Measurements from ENCODE around the gene AGK.
"Not testable (repeated sequence)": the region's sequence is repeated elsewhere in the genome, so short reads cannot be mapped to it uniquely, and the experiment has no call there.

AGK gene

GRCh38 chr7:141631525-141631924, 80.3 kb downstream of the AGK start:
- H3K4me1 ChIP-seq (ENCODE audit: control insufficient read depth in 5 of 5, insufficient read depth in 5 of 5, low read length in 5 of 5) = no peaks in the 10 kb centered on the region
- no peaks in the 10 kb centered on the region for H3K27me3 ChIP-seq (ENCODE audit: control insufficient read depth in 5 of 5, insufficient read depth in 4 of 5, low read length in 5 of 5)
- H3K36me3 ChIP-seq (ENCODE audit: control insufficient read depth in 5 of 5, insufficient read depth in 5 of 5, low read length in 5 of 5) = peaks cover 0 to 23% (median 8%) of the 10 kb centered on the region in 5 donors
- H3K4me3 ChIP-seq (ENCODE audit: low read depth in 1 of 5, low read length in 5 of 5) = no peak overlapping the region
- no peaks in the 10 kb centered on the region for H3K9me3 ChIP-seq (ENCODE audit: control insufficient read depth in 5 of 5, low read length in 5 of 5)
- H3K9ac ChIP-seq (ENCODE audit: low read length in 5 of 5) = no peak overlapping the region
- H3K27ac ChIP-seq (ENCODE audit: low read depth, low read length) = no peak overlapping the region

- Histone ChIP-seq H3K9me3 (ENCODE audit: control insufficient read depth in 5 of 5, low read length in 5 of 5) (no peaks in the 10 kb centered on the region), H3K4me1 (ENCODE audit: control insufficient read depth in 5 of 5, insufficient read depth in 5 of 5, low read length in 5 of 5) (peaks cover 0 to 9% (median under 1%) of the 10 kb centered on the region in 5 donors), H3K4me3 (ENCODE audit: low read depth in 1 of 5, low read length in 5 of 5) (no peak overlapping the region), H3K27me3 (ENCODE audit: control insufficient read depth in 5 of 5, insufficient read depth in 4 of 5, low read length in 5 of 5) (no peaks in the 10 kb centered on the region), H3K36me3 (ENCODE audit: control insufficient read depth in 5 of 5, insufficient read depth in 5 of 5, low read length in 5 of 5) (peaks cover 0 to 31% (median 8%) of the 10 kb centered on the region in 5 donors), H3K27ac (ENCODE audit: low read depth, low read length) (no peak overlapping the region), H3K9ac (ENCODE audit: low read length in 5 of 5) (no peak overlapping the region)
Observed at GRCh38 chr7:141634065-141634464, 82.9 kb downstream of the AGK start.

DNA sequence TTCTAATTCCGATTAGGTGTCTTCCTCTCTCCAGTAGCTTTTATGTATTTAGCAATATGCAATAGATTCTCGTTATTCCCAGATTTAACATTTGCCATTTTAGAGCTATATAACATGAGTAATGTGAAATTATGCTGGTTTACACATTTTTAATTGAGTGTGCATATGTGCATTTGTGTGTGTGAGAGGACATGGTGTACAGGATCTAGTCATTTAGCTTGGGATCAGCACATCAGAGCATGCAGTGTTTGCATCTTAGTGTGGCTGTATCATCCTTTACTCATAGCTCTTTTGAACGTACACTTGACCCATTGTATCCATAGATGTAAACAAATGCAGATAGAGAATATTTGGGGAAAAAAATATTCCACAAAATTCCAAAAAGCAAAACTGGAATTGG, 84.8 kb downstream of the AGK start:
- Histone ChIP-seq H3K27me3 (ENCODE audit: control insufficient read depth in 5 of 5, insufficient read depth in 4 of 5, low read length in 5 of 5) (no peaks in the 10 kb centered on the region), H3K9ac (ENCODE audit: low read length in 5 of 5) (no peak overlapping the region), H3K27ac (ENCODE audit: low read depth, low read length) (no peak overlapping the region), H3K4me3 (ENCODE audit: low read depth in 1 of 5, low read length in 5 of 5) (no peak overlapping the region), H3K4me1 (ENCODE audit: control insufficient read depth in 5 of 5, insufficient read depth in 5 of 5, low read length in 5 of 5) (peaks cover 0 to 11% (median 2%) of the 10 kb centered on the region in 5 donors), H3K9me3 (ENCODE audit: control insufficient read depth in 5 of 5, low read length in 5 of 5) (no peaks in the 10 kb centered on the region), H3K36me3 (ENCODE audit: control insufficient read depth in 5 of 5, insufficient read depth in 5 of 5, low read length in 5 of 5) (peaks cover 5 to 35% (median 9%) of the 10 kb centered on the region in 5 donors)

DNA sequence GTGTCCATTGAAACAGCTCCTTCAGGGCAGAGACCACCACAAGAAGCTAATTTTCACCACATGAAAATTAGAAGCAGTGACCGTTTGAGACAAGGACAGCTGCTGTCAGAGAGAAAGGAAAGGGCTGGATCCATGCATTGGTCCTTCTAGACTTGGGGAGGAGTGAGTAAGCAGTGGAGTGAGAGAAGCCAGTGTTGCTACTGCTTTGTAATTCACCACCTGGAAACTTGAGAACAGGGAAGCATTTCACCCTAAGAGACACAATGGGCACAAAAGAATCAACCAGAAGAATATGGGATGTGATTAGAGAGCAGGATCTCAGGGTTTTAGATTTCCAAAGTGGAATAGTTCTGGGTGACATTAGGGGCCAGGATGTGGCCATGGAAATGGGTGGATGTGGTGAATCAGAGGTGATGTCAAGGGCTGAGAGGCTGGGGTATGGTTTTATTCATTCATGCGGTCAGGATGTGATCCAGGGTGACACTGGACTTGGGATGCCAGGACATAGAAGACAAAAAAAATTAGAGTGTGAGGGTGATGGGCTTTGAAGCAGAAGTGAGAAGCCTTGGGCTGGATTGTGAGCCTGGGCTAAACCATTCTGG, 89.1 kb downstream of the AGK start:
- no peaks in the 10 kb centered on the region for H3K27me3 ChIP-seq (ENCODE audit: control insufficient read depth in 5 of 5, insufficient read depth in 4 of 5, low read length in 5 of 5)
- no peak overlapping the region for H3K9ac ChIP-seq (ENCODE audit: low read length in 5 of 5)
- H3K4me3 ChIP-seq (ENCODE audit: low read depth in 1 of 5, low read length in 5 of 5) = no peak overlapping the region
- peaks cover 0 to 11% (median 2%) of the 10 kb centered on the region in 5 donors for H3K4me1 ChIP-seq (ENCODE audit: control insufficient read depth in 5 of 5, insufficient read depth in 5 of 5, low read length in 5 of 5)
- no peak overlapping the region for H3K27ac ChIP-seq (ENCODE audit: low read depth, low read length)
- H3K36me3 ChIP-seq (ENCODE audit: control insufficient read depth in 5 of 5, insufficient read depth in 5 of 5, low read length in 5 of 5) = peaks cover 10 to 36% (median 27%) of the 10 kb centered on the region in 5 donors
- H3K9me3 ChIP-seq (ENCODE audit: control insufficient read depth in 5 of 5, low read length in 5 of 5) = no peaks in the 10 kb centered on the region

DNA sequence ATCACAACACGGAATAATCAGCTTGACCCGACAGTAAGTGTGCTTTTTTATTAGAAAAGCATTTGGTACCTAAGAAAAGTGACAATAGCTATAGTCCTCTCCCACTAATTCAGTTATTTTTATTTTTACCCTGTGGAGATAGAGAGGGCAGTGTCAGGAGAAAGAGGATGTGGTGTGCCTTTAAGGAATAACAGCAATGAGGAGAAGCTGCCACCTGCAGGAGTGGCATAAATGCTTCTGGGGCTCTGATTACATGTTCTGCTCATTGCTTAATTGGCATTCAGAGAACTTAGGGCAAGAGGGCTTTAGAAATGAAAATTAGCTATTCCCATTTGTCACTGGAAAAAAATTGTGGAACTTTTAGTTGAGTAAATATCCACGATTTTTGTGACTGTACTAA, 90.7 kb downstream of the AGK start:
- peaks cover 0 to 11% (median 2%) of the 10 kb centered on the region in 5 donors for H3K4me1 ChIP-seq (ENCODE audit: control insufficient read depth in 5 of 5, insufficient read depth in 5 of 5, low read length in 5 of 5)
- no peak overlapping the region for H3K9ac ChIP-seq (ENCODE audit: low read length in 5 of 5)
- H3K36me3 ChIP-seq (ENCODE audit: control insufficient read depth in 5 of 5, insufficient read depth in 5 of 5, low read length in 5 of 5) = peaks cover 17 to 33% (median 28%) of the 10 kb centered on the region in 5 donors
- H3K4me3 ChIP-seq (ENCODE audit: low read depth in 1 of 5, low read length in 5 of 5) = no peak overlapping the region
- no peaks in the 10 kb centered on the region for H3K27me3 ChIP-seq (ENCODE audit: control insufficient read depth in 5 of 5, insufficient read depth in 4 of 5, low read length in 5 of 5)
- H3K9me3 ChIP-seq (ENCODE audit: control insufficient read depth in 5 of 5, low read length in 5 of 5) = no peaks in the 10 kb centered on the region
- no peak overlapping the region for H3K27ac ChIP-seq (ENCODE audit: low read depth, low read length)

DNA sequence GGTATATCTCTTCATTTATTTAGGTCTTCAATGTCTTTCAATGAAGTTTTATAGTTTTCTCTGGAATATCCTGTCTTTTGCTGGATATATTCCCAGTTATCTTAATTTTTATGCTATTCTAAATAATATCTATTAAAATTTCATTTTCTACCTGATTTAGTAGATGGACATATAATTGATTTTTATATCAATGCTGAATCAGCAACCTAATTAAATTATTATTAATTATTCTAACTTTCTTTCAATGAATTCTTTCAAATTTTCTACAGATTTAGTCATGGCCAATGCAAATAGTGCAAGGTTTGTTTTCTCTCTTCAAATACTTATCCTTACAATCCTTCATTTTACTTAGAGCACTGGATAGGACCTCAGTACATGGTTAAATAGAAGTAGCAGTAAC, 94.0 kb downstream of the AGK start:
- Histone ChIP-seq H3K27me3 (ENCODE audit: control insufficient read depth in 5 of 5, insufficient read depth in 4 of 5, low read length in 5 of 5) (no peaks in the 10 kb centered on the region), H3K9ac (ENCODE audit: low read length in 5 of 5) (no peak overlapping the region), H3K9me3 (ENCODE audit: control insufficient read depth in 5 of 5, low read length in 5 of 5) (no peaks in the 10 kb centered on the region), H3K36me3 (ENCODE audit: control insufficient read depth in 5 of 5, insufficient read depth in 5 of 5, low read length in 5 of 5) (peaks cover 17 to 31% (median 20%) of the 10 kb centered on the region in 5 donors), H3K4me1 (ENCODE audit: control insufficient read depth in 5 of 5, insufficient read depth in 5 of 5, low read length in 5 of 5) (peaks cover 3 to 9% (median 6%) of the 10 kb centered on the region in 5 donors), H3K4me3 (ENCODE audit: low read depth in 1 of 5, low read length in 5 of 5) (no peak overlapping the region), H3K27ac (ENCODE audit: low read depth, low read length) (no peak overlapping the region)

GRCh38 chr7:141646826-141647480, 95.7 kb downstream of the AGK start:
- Histone ChIP-seq H3K27ac (ENCODE audit: low read depth, low read length) (no peak overlapping the region), H3K4me1 (ENCODE audit: control insufficient read depth in 5 of 5, insufficient read depth in 5 of 5, low read length in 5 of 5) (peaks cover 4 to 11% (median 10%) of the 10 kb centered on the region in 5 donors), H3K9ac (ENCODE audit: low read length in 5 of 5) (no peak overlapping the region)

DNA sequence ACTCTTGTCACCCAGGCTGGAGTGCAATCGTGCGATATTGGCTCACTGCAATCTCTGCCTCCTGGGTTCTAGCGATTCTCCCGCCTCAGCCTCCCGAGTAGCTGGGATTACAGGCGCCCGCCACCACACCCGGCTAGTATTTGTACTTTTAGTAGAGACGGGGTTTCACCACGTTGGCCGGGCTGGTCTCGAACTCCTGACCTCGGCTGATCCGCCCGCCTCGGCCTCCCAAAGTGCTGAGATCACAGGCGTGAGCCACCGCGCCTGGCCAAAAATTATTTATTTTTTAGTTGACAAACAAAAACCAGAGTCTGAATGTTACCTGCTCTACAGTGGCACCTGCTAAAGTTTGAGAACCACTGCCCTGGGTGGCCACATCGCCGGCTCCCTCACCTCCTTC, 96.5 kb downstream of the AGK start:
- peaks cover 11 to 20% (median 15%) of the 10 kb centered on the region in 5 donors for H3K36me3 ChIP-seq (ENCODE audit: control insufficient read depth in 5 of 5, insufficient read depth in 5 of 5, low read length in 5 of 5)

More at GRCh38 chr7:141646826-141647480, 95.7 kb downstream of the AGK start:
- peaks cover 13 to 22% (median 16%) of the 10 kb centered on the region in 5 donors for H3K36me3 ChIP-seq (ENCODE audit: control insufficient read depth in 5 of 5, insufficient read depth in 5 of 5, low read length in 5 of 5)
- H3K27me3 ChIP-seq (ENCODE audit: control insufficient read depth in 5 of 5, insufficient read depth in 4 of 5, low read length in 5 of 5) = no peaks in the 10 kb centered on the region
- no peak overlapping the region for H3K4me3 ChIP-seq (ENCODE audit: low read depth in 1 of 5, low read length in 5 of 5)
- H3K9me3 ChIP-seq (ENCODE audit: control insufficient read depth in 5 of 5, low read length in 5 of 5) = no peaks in the 10 kb centered on the region

DNA sequence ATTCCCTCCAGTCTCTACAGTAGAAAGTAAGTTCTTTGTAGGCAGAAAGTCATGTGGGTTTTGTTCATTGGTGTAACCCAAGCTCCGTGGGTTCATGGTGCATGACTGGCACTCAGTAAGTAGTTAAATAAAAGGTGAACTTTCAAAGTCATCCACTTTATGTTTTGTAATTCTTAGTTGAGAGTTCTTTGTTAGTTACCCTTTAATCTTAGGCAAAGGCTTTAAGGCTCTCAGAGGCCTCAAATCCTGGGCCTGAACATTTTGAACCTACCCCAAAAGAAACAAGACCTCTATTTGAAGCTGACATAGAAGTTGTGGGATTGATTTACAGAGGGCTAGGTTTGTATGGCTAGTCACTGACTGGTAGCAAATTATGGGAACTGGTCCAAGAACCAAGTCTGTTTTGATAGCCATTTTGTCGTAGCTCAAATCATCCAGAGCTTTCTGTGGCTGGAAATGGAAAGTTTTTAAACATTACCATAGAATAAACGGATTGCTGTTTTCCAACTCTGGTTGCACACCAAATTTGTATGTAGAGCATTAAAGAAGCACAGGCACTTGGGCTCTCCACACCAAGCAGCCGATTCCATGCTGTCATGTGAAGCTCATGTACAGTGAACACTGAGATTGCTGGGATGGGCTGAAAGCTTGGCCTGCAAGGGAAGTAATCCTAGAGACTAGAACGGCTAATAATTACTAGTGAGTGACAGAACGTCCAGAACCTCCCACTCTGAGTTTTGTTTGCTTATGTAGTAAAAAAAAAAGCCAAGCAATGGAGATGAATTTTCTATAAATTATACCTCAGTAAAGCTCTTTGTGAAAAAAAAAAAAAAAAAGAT, 97.3 kb downstream of the AGK start:
- Histone ChIP-seq H3K36me3 (ENCODE audit: control insufficient read depth in 5 of 5, insufficient read depth in 5 of 5, low read length in 5 of 5) (peaks cover 13 to 20% (median 18%) of the 10 kb centered on the region in 5 donors), H3K4me1 (ENCODE audit: control insufficient read depth in 5 of 5, insufficient read depth in 5 of 5, low read length in 5 of 5) (peaks cover 4 to 11% (median 10%) of the 10 kb centered on the region in 5 donors), H3K4me3 (ENCODE audit: low read depth in 1 of 5, low read length in 5 of 5) (no peak overlapping the region), H3K9ac (ENCODE audit: low read length in 5 of 5) (peak overlapping the region in 1 of 5 donors; percentile 34), H3K27me3 (ENCODE audit: control insufficient read depth in 5 of 5, insufficient read depth in 4 of 5, low read length in 5 of 5) (no peaks in the 10 kb centered on the region), H3K27ac (ENCODE audit: low read depth, low read length) (no peak overlapping the region), H3K9me3 (ENCODE audit: control insufficient read depth in 5 of 5, low read length in 5 of 5) (no peaks in the 10 kb centered on the region)

More for the DNA sequence above, 96.5 kb downstream of the AGK start:
- peaks cover 4 to 11% (median 10%) of the 10 kb centered on the region in 5 donors for H3K4me1 ChIP-seq (ENCODE audit: control insufficient read depth in 5 of 5, insufficient read depth in 5 of 5, low read length in 5 of 5)
- not testable (repeated sequence) for H3K27me3 ChIP-seq (ENCODE audit: control insufficient read depth in 5 of 5, insufficient read depth in 4 of 5, low read length in 5 of 5); H3K9me3 ChIP-seq (ENCODE audit: control insufficient read depth in 5 of 5, low read length in 5 of 5); H3K9ac ChIP-seq (ENCODE audit: low read length in 5 of 5); H3K4me3 ChIP-seq (ENCODE audit: low read depth in 1 of 5, low read length in 5 of 5); H3K27ac ChIP-seq (ENCODE audit: low read depth, low read length)

Measured in subcutaneous abdominal adipose tissue (tissue), 5 donors.